Ammon's horn (tissue), 1 donor: ENCODE data around the gene ITPR3.

ENCODE experiments used
- DNase-seq: peaks from one replicate; pipeline ENCODE4 v3.0.0-alpha.2; 2016; ENCODE audit warnings: low spot score

The ITPR3 gene

GRCh38 chr6:33719326-33719987, 98.3 kb downstream of the ITPR3 start:
- DNase-seq, result no peak

DNA sequence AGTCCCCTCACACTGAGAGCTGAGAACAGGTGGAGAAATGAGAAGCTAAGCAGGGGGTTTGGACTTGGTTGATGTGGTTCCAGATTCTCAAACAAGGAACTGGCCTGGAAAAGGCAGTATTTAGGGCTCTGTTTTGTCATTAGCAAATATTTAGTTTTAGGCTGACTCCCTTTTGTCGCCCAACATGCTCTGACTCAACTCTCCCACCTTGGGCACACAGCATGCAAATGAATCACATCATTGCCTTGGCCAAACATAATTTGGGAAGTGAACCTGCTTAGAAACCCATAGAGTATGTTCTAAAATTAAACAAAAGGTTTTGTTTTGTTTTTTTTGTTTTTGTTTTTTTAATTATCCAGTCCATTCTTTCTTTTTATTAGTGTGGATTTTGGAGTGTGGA, 99.9 kb downstream of the ITPR3 start:
- DNase-seq, result no peak

- no peak for DNase-seq
These were observed 100.4 kb downstream of the ITPR3 start for GRCh38 chr6:33721508-33721907.

GRCh38 chr6:33722103-33722623, 101.0 kb downstream of the ITPR3 start:
- DNase-seq, result no peak

DNA sequence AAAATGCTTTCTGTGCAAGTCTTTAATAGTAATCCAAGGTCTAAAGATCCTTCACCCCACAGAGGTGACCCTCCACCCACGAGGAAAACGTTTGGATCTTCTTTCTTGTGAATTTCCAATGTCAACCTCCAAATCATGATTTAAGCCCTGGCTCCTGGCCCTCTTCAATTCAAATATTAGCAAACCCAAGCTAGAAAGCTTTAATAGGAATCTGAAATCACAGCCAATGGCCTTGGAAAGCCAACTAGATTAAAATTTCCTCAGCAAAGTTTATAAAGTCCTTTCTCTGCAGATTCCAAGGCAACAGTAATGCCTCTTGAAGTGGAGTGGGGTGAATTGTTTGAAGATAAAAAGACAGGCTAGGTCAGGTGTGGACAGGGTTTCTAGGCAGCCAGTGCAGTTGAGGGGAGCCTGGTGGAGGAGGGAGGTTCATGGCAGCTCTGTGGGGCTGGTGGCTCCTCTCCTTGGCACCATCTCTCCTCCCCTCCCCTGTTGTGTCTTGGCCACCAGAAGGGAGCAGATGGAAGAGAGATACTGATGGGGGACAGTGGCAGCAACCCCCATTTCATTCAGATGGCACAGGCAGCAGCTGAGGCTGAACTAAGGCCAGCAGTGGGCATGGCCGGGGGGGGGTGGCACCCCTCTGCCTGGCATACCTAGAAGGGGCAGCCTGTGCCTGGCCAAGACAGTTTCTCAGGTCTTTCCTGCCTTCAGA, 102.4 kb downstream of the ITPR3 start:
- DNase-seq, result no peak

GRCh38 chr6:33724102-33725023, 103.2 kb downstream of the ITPR3 start:
- DNase-seq, result no peak

DNA sequence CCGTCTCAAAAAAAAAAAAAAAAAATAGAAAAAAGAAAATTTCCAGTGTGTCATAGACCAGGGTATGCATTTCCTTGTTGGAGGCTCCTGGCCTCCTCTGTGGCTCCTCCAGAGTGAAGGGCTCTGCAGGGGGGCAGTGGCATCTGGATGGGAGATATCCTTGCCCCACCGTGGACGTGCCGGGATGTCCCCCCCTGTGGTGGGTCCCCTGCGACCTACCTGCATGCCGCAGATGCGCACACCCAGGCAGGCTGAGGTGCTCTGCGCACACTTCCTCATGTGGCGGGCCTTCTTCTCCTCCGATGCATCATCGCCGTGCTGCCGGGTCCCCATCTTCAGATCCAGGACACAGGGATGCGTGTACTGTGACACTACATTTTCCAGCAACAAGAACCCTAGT, 104.1 kb downstream of the ITPR3 start:
- DNase-seq, result no peak

GRCh38 chr6:33725891-33726673, 105.0 kb downstream of the ITPR3 start:
- DNase-seq, result no peak

- DNase-seq, result no peak
These were observed 105.6 kb downstream of the ITPR3 start for GRCh38 chr6:33726696-33727095.

DNA sequence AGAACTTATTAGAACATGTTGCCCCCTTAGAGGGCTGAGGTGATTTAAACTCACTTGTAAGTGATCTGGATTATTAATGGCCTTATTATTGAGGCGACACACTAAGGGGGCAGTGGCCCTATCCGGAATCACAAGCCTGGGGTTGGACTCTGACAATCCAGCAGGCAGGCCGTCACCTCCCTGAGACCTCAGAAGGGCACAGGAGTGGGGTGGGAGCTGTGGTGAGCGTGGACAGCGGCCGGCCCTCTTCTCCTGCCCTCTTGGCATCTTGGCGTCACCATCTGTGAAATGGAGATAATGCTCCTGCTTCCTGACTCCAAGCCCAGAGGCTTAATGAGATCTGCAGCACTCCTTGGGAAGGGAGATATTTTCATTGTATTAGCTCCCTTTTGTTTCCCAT, 106.0 kb downstream of the ITPR3 start:
- DNase-seq, result no peak

DNA sequence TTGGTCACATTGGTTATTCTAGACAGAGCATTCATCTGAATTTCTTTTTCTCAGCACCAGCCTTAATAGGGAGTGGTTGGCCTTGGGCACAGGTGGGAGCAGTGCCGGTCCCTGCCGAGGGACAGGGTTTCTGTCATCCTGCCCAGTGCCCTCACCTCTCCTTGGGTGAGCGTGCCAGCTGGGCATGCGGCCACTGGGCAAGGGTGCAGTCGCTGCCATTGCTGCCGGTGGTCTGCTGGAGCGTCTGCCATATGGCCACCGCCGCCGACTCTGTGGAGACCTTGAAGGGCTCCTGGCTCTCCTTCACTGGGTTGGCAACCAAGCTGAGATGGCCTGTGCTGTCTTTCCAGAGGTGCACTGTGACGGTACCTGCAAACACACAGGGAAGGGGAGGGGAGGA, 106.8 kb downstream of the ITPR3 start:
- no peak for DNase-seq

GRCh38 chr6:33728438-33728837, 107.3 kb downstream of the ITPR3 start:
- no peak for DNase-seq

GRCh38 chr6:33729059-33729458, 107.9 kb downstream of the ITPR3 start:
- no peak for DNase-seq

GRCh38 chr6:33730611-33731010, 109.5 kb downstream of the ITPR3 start:
- no peak for DNase-seq

GRCh38 chr6:33731035-33731434, 109.9 kb downstream of the ITPR3 start:
- no peak for DNase-seq

- DNase-seq, result no peak
These were observed 110.7 kb downstream of the ITPR3 start for GRCh38 chr6:33731751-33732282.

- DNase-seq, result no peak
These were observed 111.3 kb downstream of the ITPR3 start for GRCh38 chr6:33732385-33732784.

GRCh38 chr6:33732817-33733708, 111.9 kb downstream of the ITPR3 start:
- DNase-seq, result no peak

DNA sequence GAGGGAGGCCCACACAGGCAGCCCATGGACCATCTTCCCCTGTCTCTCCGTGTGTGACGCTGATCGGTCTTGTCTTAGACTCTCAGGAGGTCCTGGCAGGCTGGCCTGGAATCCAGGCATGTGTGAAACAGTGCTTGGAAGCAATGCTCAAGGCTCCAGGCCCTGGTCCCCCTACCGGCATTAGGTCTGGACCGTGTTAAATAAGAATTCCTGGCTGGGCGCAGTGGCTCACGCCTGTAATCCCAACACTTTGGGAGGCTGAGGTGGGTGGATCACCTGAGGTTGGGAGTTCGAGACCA, 112.5 kb downstream of the ITPR3 start:
- no peak for DNase-seq

DNA sequence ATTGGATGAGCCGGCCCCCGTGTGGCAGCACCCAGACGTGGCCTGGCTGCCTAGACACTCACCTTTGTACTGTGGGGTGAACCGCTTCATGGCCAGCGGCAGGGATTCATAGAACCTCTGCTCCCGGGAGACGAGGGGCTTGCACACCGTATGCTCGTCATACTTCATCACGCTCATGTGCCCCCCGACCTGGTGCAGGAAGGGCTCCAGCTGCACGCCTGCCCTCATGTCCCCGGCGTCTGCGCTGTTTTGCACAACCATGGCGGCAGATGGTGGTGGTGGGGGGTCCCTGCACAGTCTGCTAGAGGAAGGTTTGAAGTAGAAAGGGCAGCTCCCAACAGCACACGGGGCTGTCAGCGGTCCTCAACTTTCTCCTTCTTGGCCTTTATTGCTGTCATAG, 114.1 kb downstream of the ITPR3 start:
- DNase-seq, result no peak
